Transverse colon (tissue), 4 donors: ENCODE data around the gene RPTOR. TPM values are rescaled to one million over a fixed set of nuclear protein-coding genes. Genes with fewer than 3 reads are reported as not detected.

Experiments
- DNase-seq: peaks from one replicate; pipeline ENCODE4 v3.0.0-alpha.2; 2019
- H3K27ac ChIP-seq, 4 donors: fragments of 200-600 bp; sonication (generic); 2 replicates each; pipeline ENCODE4 v1.5.1; 2016 to 2018; ENCODE audit warnings: inconsistent platforms in 4 of 4
- H3K27me3 ChIP-seq: fragments of 200-600 bp; sonication (generic); 2 replicates; pipeline ENCODE4 v1.5.1; 2017; ENCODE audit warnings: inconsistent platforms
- H3K36me3 ChIP-seq, 4 donors: fragments of 200-600 bp; sonication (generic); 2 replicates each; pipeline ENCODE4 v1.5.1; 2017 to 2019; ENCODE audit warnings: inconsistent platforms in 4 of 4
- H3K4me1 ChIP-seq, 4 donors: fragments of 200-600 bp; sonication (generic); 2 replicates each; pipeline ENCODE4 v1.5.1; 2017 to 2020; ENCODE audit warnings: inconsistent platforms in 4 of 4
- H3K4me3 ChIP-seq, 4 donors: fragments of 200-600 bp; sonication (generic); 1 replicate in 1 of 4; 2 replicates in 3 of 4; pipeline versions ENCODE4 v1.5.1 to v1.6.1; 2017 to 2019; ENCODE audit warnings: inconsistent platforms in 4 of 4
- H3K9me3 ChIP-seq, 2 donors: fragments of 200-600 bp; sonication (generic); 2 replicates each; pipeline ENCODE4 v1.5.1; 2017 to 2019; ENCODE audit warnings: inconsistent platforms in 2 of 2
- EP300 ChIP-seq: sonication (generic); formaldehyde crosslinking; IDR thresholded peaks from one replicate; pipeline ENCODE4 v1.6.1; 2017; ENCODE audit warnings: antibody characterized with exemption, low read depth
- POLR2A ChIP-seq: fragments of 450-650 bp; IDR thresholded peaks from one replicate; pipeline ENCODE4 v1.6.1; 2016; ENCODE audit warnings: antibody characterized with exemption, mild to moderate bottlenecking, moderate library complexity
- POLR2AphosphoS5 ChIP-seq, 3 donors: sonication (generic); formaldehyde crosslinking; IDR thresholded peaks; one replicate each; pipeline ENCODE4 v1.6.1; 2016; ENCODE audit warnings: antibody characterized with exemption in 3 of 3
- WGBS, 2 donors: methylation state at CpG; one replicate each; pipeline ENCODE4 v1.1.5; 2018; ENCODE audit warnings: low coverage in 1 of 2; 5-methylcytosine and 5-hydroxymethylcytosine counted together
- in situ Hi-C, 4 donors: fragments of 200-750 bp; cut with MboI; loops; one replicate each; pipeline versions ENCODE4 v1.15.0 to v1.15.1; 2017; ENCODE audit warnings: low sequenced_read_pairs in 3 of 4, low pct_ligation_motif_present in 1 of 4, low pct_unique_long_range_greater_than_20kb in 1 of 4
- intact Hi-C: fragments of 100-400 bp; cut with DNase I; formaldehyde crosslinking; loops from one replicate; pipeline ENCODE4 v1.15.1; 2023; ENCODE audit warnings: low total_unique reads
- total RNA-seq, 4 donors: library from RNA; depleted of rRNA; stranded (reverse); fragments of >200 nt; gene quantifications; one replicate each; pipeline ENCODE4 v1.1.0, GENCODE V29; 2016
- TF ChIP-seq, protein P1 (sequence below), 5 experiments: fragments of 200-600 bp in 3 of 5; fragments of 450-650 bp in 2 of 5; sonication (generic) in 3 of 5; IDR thresholded peaks; 1 replicate in 2 of 5; 2 replicates in 3 of 5; pipeline ENCODE4 v1.5.1; 2016 to 2017; ENCODE audit warnings: antibody characterized with exemption in 5 of 5, inconsistent platforms in 3 of 5, mild to moderate bottlenecking in 2 of 5, moderate library complexity in 1 of 5

RPTOR gene, protein sequence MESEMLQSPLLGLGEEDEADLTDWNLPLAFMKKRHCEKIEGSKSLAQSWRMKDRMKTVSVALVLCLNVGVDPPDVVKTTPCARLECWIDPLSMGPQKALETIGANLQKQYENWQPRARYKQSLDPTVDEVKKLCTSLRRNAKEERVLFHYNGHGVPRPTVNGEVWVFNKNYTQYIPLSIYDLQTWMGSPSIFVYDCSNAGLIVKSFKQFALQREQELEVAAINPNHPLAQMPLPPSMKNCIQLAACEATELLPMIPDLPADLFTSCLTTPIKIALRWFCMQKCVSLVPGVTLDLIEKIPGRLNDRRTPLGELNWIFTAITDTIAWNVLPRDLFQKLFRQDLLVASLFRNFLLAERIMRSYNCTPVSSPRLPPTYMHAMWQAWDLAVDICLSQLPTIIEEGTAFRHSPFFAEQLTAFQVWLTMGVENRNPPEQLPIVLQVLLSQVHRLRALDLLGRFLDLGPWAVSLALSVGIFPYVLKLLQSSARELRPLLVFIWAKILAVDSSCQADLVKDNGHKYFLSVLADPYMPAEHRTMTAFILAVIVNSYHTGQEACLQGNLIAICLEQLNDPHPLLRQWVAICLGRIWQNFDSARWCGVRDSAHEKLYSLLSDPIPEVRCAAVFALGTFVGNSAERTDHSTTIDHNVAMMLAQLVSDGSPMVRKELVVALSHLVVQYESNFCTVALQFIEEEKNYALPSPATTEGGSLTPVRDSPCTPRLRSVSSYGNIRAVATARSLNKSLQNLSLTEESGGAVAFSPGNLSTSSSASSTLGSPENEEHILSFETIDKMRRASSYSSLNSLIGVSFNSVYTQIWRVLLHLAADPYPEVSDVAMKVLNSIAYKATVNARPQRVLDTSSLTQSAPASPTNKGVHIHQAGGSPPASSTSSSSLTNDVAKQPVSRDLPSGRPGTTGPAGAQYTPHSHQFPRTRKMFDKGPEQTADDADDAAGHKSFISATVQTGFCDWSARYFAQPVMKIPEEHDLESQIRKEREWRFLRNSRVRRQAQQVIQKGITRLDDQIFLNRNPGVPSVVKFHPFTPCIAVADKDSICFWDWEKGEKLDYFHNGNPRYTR (N-terminal part only)
- total RNA-seq: 10 to 100 TPM; 28.9 to 79.3 (median 48.0) TPM

DNA sequence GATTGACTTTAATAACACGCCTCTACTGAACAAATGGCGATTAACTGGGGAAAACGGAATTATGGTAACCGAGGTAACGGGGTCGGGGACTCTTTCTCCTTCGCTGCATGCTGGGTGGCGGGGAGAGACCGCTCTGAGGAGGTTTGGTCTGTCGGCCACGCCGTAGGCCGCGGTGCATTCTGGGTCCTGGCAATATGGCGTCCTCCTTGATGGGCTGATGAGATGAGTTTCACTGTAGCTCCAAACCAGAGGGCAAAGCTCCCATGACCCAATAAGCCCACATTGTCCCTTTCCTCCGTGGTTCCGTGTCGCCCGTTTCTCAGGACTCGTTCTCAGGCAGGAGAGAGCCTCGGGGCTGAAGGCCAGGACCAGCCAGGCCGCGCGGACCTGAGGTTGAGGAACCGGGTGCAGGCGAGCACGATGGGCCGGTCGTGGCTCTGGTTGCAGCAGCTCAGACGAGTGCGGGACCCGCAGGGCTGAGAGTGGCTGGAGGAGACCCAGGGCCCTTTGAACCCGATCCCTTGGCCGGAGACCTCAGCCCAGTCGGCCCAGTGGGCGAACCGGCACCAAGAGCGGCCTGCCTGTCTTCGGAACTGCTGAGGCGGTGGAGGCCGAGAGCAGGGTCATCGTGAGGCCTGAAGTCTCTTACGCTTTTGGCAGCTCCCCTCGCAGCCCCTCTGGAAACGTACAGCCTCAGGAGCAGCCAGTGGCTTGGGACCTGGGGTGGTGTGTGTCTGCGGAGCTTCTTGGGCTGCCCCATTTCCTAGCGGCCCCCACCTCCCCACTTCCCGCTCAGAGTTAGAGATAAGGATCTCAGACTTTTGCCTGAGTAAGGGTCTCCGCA is at the start of gene RPTOR:
TSS of gene RPTOR (plus strand) at position 184 of the 844 bp plus-strand sequence. CDS start 792 bp downstream, outside the sequence.
- peak; percentile 35 for TF ChIP-seq POLR2A
- TF ChIP-seq POLR2AphosphoS5 (IDR thresholded peaks at IDR 0.05): peak; percentile 65 to 83 (median 80)
- TF ChIP-seq, protein P1, sequence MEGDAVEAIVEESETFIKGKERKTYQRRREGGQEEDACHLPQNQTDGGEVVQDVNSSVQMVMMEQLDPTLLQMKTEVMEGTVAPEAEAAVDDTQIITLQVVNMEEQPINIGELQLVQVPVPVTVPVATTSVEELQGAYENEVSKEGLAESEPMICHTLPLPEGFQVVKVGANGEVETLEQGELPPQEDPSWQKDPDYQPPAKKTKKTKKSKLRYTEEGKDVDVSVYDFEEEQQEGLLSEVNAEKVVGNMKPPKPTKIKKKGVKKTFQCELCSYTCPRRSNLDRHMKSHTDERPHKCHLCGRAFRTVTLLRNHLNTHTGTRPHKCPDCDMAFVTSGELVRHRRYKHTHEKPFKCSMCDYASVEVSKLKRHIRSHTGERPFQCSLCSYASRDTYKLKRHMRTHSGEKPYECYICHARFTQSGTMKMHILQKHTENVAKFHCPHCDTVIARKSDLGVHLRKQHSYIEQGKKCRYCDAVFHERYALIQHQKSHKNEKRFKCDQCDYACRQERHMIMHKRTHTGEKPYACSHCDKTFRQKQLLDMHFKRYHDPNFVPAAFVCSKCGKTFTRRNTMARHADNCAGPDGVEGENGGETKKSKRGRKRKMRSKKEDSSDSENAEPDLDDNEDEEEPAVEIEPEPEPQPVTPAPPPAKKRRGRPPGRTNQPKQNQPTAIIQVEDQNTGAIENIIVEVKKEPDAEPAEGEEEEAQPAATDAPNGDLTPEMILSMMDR (IDR thresholded peaks at IDR 0.05): no peak
- 0 to 2% methylated on average over 17 to 40 of the region's 49 CpGs for WGBS, 2 donors
- Histone ChIP-seq H3K4me1 (peaks cover 12 to 36% (median 15%) of the 10 kb centered on the region in 4 donors), H3K27ac (peak within 1 kb of the TSS; percentile 75 to 91 (median 85)), H3K36me3 (no peaks in the 10 kb centered on the region), H3K9me3 (no peaks in the 10 kb centered on the region), H3K27me3 (peaks cover 20% of the 10 kb centered on the region), H3K4me3 (peak within 1 kb of the TSS; percentile 69 to 96 (median 90))
- in situ Hi-C loops (no loop called here), intact Hi-C loops (no loop called here)
- peak; percentile 94 for DNase-seq

DNA sequence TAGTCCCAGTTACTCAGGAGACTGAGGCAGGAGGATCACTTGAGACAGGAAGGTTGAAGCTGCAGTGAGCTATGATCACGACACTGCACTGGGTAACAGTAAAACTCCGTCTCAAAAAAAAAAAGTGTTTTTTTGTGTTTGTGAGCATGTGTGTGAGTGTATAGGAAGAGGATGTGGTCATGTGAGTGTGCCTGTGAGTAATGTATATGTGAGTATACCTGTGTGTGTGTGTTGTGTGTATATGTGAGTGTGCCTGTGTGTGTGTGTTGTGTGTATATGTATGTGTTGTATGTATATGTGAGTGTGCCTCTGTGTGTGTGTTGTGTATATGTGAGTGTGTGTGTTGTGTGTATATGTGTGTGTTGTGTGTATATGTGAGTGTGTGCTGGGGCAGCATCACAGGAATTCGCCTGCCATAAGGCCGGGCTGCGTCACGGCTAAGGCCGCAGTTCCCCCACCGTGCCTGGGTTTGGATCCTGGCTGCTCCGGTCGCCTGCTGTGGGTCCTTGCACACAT is 46.9 kb upstream of the RPTOR start:
- in situ Hi-C loops: no loop called here
- no peak overlapping the region for H3K4me3 ChIP-seq

DNA sequence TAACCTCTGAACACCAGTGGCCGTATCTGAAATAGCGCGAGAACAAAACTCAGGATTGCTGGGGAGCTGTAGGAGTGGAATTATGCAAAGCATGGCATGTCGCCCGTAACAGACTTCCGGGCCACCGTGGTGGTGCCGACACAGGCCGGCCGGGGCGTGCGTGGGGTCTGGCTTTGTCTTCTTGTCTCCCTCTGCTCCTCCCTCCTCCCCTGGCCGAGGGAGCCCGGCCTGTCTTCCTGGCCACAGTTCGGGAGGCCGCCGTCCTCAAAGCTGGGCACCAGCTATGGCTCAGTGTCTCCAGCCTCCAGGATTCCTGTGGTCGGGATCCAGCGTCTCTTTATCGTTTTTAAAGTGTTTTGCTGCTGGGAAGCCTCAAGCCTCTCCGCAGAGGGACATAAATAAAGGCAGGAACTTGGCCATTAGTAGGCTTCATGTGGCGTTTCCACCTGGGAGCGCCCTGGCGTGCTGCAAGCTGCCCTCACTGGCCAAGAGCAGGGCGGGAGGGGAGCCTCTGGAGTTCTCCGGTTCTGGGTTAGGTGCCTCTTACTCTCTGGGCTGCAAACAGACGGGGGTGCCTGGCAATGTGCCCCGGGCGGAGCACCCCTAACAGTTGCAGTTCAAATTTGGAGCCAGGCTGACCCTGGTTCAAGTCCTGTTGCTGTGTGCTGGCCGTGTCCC is 46.3 kb upstream of the RPTOR start:
- 49% methylated on average over 24 of the region's 30 CpGs; no CpG with 5 or more reads in 1 of the 2 donors for WGBS, 2 donors
- Histone ChIP-seq H3K36me3 (no peaks in the 10 kb centered on the region), H3K4me1 (peaks cover 0 to 9% (median 2%) of the 10 kb centered on the region in 4 donors), H3K4me3 (no peak overlapping the region), H3K9me3 (no peaks in the 10 kb centered on the region), H3K27ac (peak overlapping the region; percentile 33 to 76 (median 58)), H3K27me3 (peaks cover 10% of the 10 kb centered on the region)
- peak; percentile 35 for DNase-seq
- in situ Hi-C loops (no loop called here), intact Hi-C loops (no loop called here)
- no peak for TF ChIP-seq EP300
- peak in 1 of 3 donors; percentile 5 for TF ChIP-seq POLR2AphosphoS5 (IDR thresholded peaks at IDR 0.05)

More for the DNA sequence above, 46.9 kb upstream of the RPTOR start:
- Histone ChIP-seq H3K4me1 (peaks cover 0 to 9% (median 2%) of the 10 kb centered on the region in 4 donors), H3K36me3 (no peaks in the 10 kb centered on the region), H3K27ac (peak overlapping the region in 1 of 4 donors; percentile 76), H3K9me3 (no peaks in the 10 kb centered on the region), H3K27me3 (peaks cover 10% of the 10 kb centered on the region)
- TF ChIP-seq POLR2A: no peak
- no peak for TF ChIP-seq POLR2AphosphoS5 (IDR thresholded peaks at IDR 0.05)
- TF ChIP-seq, protein P1 (IDR thresholded peaks at IDR 0.05): no peak
- TF ChIP-seq EP300: no peak
- WGBS, 2 donors: 56 to 64% methylated on average over 2 to 10 of the region's 10 CpGs
- no peak for DNase-seq
- intact Hi-C loops: no loop called here
